Embryonic facial prominence (tissue), 1 donor: ENCODE data around the gene SUGCT.
A peak's percentile ranks its signal among the peaks of the same experiment; 100 is the strongest.

Source experiments
- DNase-seq: peaks from one replicate; pipeline ENCODE4 v3.0.0-alpha.2; 2016; ENCODE audit errors: extremely low spot score

The SUGCT gene

GRCh38 chr7:40811666-40812065 is 676.9 kb downstream of the SUGCT start:
- DNase-seq = no peak

GRCh38 chr7:40815022-40815421 is 680.2 kb downstream of the SUGCT start:
- DNase-seq = no peak

- no peak for DNase-seq
These were observed 680.7 kb downstream of the SUGCT start for GRCh38 chr7:40815512-40815911.

GRCh38 chr7:40822861-40823260 is 688.1 kb downstream of the SUGCT start:
- no peak for DNase-seq

GRCh38 chr7:40824461-40824860 is 689.7 kb downstream of the SUGCT start:
- no peak for DNase-seq

- no peak for DNase-seq
These were observed 691.8 kb downstream of the SUGCT start for GRCh38 chr7:40826411-40827221.

GRCh38 chr7:40827222-40828085 is 692.6 kb downstream of the SUGCT start:
- peak; percentile 24 for DNase-seq

- no peak for DNase-seq
These were observed 694.1 kb downstream of the SUGCT start for GRCh38 chr7:40828686-40829600.

GRCh38 chr7:40833191-40833887 is 698.5 kb downstream of the SUGCT start:
- DNase-seq = no peak

GRCh38 chr7:40833888-40834234 is 699.1 kb downstream of the SUGCT start:
- no peak for DNase-seq

- DNase-seq = no peak
These were observed 701.4 kb downstream of the SUGCT start for GRCh38 chr7:40836218-40836617.

GRCh38 chr7:40839881-40840280 is 705.1 kb downstream of the SUGCT start:
- no peak for DNase-seq

GRCh38 chr7:40840990-40841389 is 706.2 kb downstream of the SUGCT start:
- no peak for DNase-seq

- no peak for DNase-seq
These were observed 707.8 kb downstream of the SUGCT start for GRCh38 chr7:40842641-40843040.

- no peak for DNase-seq
These were observed 708.7 kb downstream of the SUGCT start for GRCh38 chr7:40843338-40843985.

GRCh38 chr7:40845943-40846342 is 711.1 kb downstream of the SUGCT start:
- peak; percentile 51 for DNase-seq

GRCh38 chr7:40847921-40848320 is 713.1 kb downstream of the SUGCT start:
- no peak for DNase-seq

- DNase-seq = no peak
These were observed 713.9 kb downstream of the SUGCT start for GRCh38 chr7:40848541-40849221.

GRCh38 chr7:40850017-40850416 is 715.2 kb downstream of the SUGCT start:
- DNase-seq = no peak

- DNase-seq = no peak
These were observed 716.2 kb downstream of the SUGCT start for GRCh38 chr7:40851001-40851400.
